LNCaP clone FGC (cell line): ENCODE measurements around the gene PACRG.

Experiments used
- DNase-seq: peaks from one replicate; pipeline ENCODE4 v3.0.0-alpha.2; 2011; ENCODE audit warnings: low read depth
- H3K4me3 ChIP-seq: 2 replicates; pipeline ENCODE4 v1.5.1; 2011; ENCODE audit warnings: mild to moderate bottlenecking, low read depth, low read length, control low read depth
- TF ChIP-seq, protein P1 (sequence below): IDR thresholded peaks from 2 replicates; pipeline ENCODE4 v1.5.1; 2012; ENCODE audit warnings: mild to moderate bottlenecking; ENCODE audit not compliant: control insufficient read depth, insufficient read depth; ENCODE audit errors: extremely low read depth

PACRG gene

DNA sequence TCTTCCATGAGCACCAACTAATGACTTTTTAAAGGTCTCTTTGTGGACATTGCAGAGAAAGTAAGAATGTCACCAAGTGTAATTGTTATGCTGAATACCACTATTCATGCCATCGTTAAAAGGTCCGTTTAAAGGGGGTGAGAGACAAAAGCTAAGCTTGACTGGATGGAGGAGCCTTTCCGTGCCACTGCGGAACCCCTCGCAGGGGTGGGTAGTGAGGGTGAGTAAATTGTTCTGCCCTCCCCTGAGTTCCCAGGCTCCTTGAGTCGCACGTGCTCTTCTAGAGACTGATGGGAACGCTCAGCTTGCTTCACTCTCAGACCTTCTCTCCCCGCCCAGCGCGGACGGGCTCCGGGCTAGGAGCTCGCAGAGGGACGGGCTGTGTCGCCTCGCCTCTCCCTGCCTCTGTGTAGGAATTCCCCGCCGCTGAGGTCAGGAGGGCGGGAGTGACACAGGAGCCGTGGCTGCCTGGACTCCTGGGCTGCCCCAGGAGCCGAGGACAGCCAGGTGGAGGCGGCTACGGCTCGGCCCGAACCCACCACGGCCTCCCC, 371.9 kb downstream of the PACRG start:
- TF ChIP-seq, protein P1, sequence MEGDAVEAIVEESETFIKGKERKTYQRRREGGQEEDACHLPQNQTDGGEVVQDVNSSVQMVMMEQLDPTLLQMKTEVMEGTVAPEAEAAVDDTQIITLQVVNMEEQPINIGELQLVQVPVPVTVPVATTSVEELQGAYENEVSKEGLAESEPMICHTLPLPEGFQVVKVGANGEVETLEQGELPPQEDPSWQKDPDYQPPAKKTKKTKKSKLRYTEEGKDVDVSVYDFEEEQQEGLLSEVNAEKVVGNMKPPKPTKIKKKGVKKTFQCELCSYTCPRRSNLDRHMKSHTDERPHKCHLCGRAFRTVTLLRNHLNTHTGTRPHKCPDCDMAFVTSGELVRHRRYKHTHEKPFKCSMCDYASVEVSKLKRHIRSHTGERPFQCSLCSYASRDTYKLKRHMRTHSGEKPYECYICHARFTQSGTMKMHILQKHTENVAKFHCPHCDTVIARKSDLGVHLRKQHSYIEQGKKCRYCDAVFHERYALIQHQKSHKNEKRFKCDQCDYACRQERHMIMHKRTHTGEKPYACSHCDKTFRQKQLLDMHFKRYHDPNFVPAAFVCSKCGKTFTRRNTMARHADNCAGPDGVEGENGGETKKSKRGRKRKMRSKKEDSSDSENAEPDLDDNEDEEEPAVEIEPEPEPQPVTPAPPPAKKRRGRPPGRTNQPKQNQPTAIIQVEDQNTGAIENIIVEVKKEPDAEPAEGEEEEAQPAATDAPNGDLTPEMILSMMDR = no peak
- H3K4me3 ChIP-seq = no peak overlapping the region
- DNase-seq = no peak

DNA sequence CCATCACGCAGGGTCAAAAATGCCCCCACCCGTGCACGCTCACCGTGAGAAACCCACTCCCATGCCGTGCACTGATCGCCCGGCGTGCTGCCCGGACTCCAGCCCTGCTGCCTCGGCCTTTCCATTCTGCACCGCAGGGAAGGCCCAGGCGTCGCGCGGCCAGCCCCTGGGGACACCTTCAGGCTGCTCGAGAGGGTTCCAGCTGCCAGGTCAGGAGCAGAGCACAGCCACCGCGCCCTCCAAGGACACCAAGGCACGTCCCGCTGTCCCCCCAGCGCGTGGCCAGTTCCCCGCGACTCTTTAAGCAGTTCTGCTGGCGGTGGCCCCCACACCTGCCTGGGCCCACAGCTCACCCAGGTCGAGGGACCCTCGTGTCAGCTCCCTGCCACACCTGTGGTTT, 372.5 kb downstream of the PACRG start:
- TF ChIP-seq, protein P1 = no peak
- DNase-seq = no peak
- no peak overlapping the region for H3K4me3 ChIP-seq

DNA sequence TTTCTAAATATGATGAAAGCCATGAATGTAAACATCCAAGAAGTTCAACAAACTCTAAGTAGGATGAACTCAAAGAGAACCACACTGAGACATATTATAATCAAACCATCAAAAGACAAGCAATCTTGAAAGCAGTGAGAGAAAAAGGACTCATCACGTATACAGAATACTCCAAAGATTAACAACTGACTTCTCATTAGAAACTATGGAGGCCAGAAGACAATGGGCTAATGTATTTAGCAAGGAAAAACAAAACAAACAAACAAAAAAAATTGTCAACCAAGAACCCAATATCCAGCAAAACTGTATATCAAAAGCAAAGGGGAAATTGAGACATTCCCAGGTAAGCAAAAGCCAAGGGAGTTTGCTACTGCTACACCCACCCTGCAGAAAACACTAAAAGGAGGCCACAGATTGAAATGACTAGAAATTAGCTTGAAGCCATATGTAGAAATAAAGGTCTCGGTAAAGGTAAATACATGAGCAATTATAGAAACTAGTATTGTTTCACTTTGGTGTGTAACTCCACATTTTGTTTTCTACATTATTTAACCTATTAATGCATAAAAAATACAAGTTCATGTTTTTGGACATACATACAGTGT, 385.7 kb downstream of the PACRG start:
- TF ChIP-seq, protein P1 = no peak
- DNase-seq = no peak
- H3K4me3 ChIP-seq = no peak overlapping the region

- TF ChIP-seq, protein P1 = no peak
- no peak for DNase-seq
- H3K4me3 ChIP-seq = no peak overlapping the region
These were observed 391.2 kb downstream of the PACRG start for GRCh38 chr6:163118941-163119340.

DNA sequence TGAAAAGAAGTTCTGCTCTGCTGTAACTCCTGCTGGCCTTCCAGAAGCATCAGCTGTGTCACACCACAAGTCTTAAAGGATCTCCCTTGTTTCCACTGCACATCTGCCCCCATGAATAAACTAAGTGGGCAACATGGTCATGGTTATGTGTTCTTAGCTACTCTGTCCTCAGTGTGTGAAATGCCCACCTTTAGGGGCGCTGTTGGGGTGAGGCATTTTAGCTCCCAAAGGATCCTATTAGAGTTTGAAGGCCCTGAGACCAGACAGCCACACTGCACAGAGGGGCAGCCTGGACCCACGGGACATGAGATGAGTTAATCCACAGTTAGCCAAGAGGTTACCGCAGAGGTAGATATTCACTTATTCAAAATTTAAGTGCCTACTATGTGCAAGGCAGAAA, 392.4 kb downstream of the PACRG start:
- no peak for DNase-seq
- TF ChIP-seq, protein P1 = peak; percentile 9; the same call in 1 of the 2 replicates

DNA sequence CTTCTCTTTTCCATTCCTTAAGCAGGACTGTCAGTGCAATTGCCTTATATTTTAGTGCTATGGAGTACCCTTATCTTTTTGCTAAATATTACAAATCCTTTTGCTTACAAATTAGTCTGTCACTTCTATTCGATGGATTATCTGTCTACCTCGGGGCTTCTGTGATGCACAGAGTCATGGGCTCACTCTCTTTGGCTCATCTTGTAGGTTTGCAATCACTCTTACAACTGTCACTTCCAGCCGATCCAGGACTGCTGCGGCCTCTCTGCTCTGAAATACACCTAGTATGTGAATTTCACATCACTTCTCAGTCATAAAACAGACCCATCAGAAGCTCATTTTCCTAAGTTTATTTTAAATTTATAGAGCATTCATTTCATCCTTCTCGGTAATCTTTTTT, 393.5 kb downstream of the PACRG start:
- TF ChIP-seq, protein P1 = no peak
- no peak overlapping the region for H3K4me3 ChIP-seq
- DNase-seq = no peak

More for the DNA sequence above, 392.4 kb downstream of the PACRG start:
- no peak overlapping the region for H3K4me3 ChIP-seq

GRCh38 chr6:163122365-163122764, 394.6 kb downstream of the PACRG start:
- TF ChIP-seq, protein P1 = no peak
- no peak for DNase-seq
- no peak overlapping the region for H3K4me3 ChIP-seq
